PC-3 (cell line): ENCODE data around the gene CHML.

Source experiments
- CTCF ChIP-seq: fragments of 300-600 bp; sonication (generic); conservative IDR thresholded peaks from 2 replicates; pipeline ENCODE4 v1.5.1; 2017; ENCODE audit warnings: antibody characterized with exemption, low read depth, mild to moderate bottlenecking, low read length
- EZH2 ChIP-seq: fragments of 300-600 bp; sonication (generic); IDR thresholded peaks from one replicate; pipeline ENCODE4 v1.6.1; 2017; ENCODE audit warnings: antibody characterized with exemption, mild to moderate bottlenecking, low read length; ENCODE audit not compliant: unreplicated experiment
- EZH2phosphoT487 ChIP-seq: fragments of 300-600 bp; sonication (generic); IDR thresholded peaks from 2 replicates; pipeline ENCODE4 v1.6.1; 2018; ENCODE audit warnings: mild to moderate bottlenecking, antibody characterized with exemption, low read length, borderline replicate concordance

GRCh38 chr1:241591317-241591716, 48.9 kb downstream of the CHML start:
- TF ChIP-seq CTCF = no peak
- no peak for TF ChIP-seq EZH2
- no peak for TF ChIP-seq EZH2phosphoT487
